ENCODE data around the gene PTPRE.

DNA sequence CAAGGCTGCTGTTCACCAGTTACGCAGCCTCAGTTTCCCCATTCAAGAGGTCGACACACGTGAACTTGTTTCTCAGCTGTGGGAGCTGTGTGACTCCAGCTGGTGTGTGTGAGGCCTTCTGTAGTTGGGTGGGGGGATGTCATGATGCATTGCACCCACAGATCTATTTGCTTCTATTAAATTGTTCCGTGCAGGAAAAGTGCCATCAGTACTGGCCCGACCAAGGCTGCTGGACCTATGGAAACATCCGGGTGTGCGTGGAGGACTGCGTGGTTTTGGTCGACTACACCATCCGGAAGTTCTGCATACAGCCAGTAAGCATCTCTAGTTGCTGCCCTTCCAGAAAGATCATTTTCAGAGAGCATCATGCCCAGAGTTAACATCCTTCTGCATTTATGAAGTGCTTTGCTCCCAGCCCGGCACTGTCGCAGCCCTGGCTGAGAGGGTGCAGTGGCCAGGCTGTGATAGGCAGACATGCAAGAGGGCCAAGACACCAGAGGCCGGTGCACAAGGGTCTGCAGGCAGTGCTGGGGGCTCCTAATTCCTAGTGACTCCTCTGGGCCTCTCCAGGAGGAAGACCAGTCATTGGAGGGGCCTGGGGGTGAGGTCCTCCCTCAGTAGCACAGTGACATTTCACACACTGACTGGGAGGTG, 159.1 kb downstream of the PTPRE start:
- TF ChIP-seq BACH2 (CRISPR knock-in tag; IDR thresholded peaks at IDR 0.05; ENCODE audit: borderline replicate concordance) = no peak
- TF ChIP-seq ZFP30 (CRISPR knock-in tag; IDR thresholded peaks at IDR 0.05) = no peak
- no peak for TF ChIP-seq ZNF8 (CRISPR knock-in tag; IDR thresholded peaks at IDR 0.05)
- no peak for TF ChIP-seq ZNF70 (CRISPR knock-in tag; IDR thresholded peaks at IDR 0.05)

Measured in SK-N-SH treated with all-trans-retinoic acid at 6 μM for 48 hours (cell line).